Endodermal cell (in vitro differentiated cells): Measurements from ENCODE around the gene CIBAR2. TPM values are rescaled to one million over a fixed set of nuclear protein-coding genes. Genes with fewer than 3 reads are reported as not detected.
"Not testable (repeated sequence)": the region's sequence is repeated elsewhere in the genome, so short reads cannot be mapped to it uniquely, and the experiment has no call there.

Experiments used
- DNase-seq: peaks from one replicate; pipeline ENCODE4 v3.0.0-alpha.2; 2017
- H3K27ac ChIP-seq: 2 replicates; pipeline ENCODE4 v1.5.1; 2013; ENCODE audit warnings: mild to moderate bottlenecking, low read depth, low read length, moderate library complexity
- H3K27me3 ChIP-seq: 2 replicates; pipeline ENCODE4 v1.6.1; 2013; ENCODE audit warnings: mild to moderate bottlenecking, low read length, moderate library complexity; ENCODE audit not compliant: insufficient read depth, control insufficient read depth, poor library complexity, severe bottlenecking
- H3K36me3 ChIP-seq: 2 replicates; pipeline ENCODE4 v1.7.0; 2013; ENCODE audit warnings: mild to moderate bottlenecking, low read length, moderate library complexity; ENCODE audit not compliant: control insufficient read depth, insufficient read depth
- H3K4me1 ChIP-seq: one replicate; pipeline ENCODE4 v1.7.0; 2013; ENCODE audit warnings: low read length; ENCODE audit not compliant: control insufficient read depth, insufficient read depth
- H3K4me3 ChIP-seq: 2 replicates; pipeline ENCODE4 v1.5.1; 2013; ENCODE audit warnings: mild to moderate bottlenecking, low read length, moderate library complexity
- H3K9ac ChIP-seq: 2 replicates; pipeline ENCODE4 v1.6.1; 2013; ENCODE audit warnings: mild to moderate bottlenecking, low read length, moderate library complexity; ENCODE audit not compliant: poor library complexity, severe bottlenecking; ENCODE audit errors: extremely low read depth
- H3K9me3 ChIP-seq: 2 replicates; pipeline ENCODE4 v1.6.1; 2013; ENCODE audit warnings: mild to moderate bottlenecking, low read length, moderate library complexity; ENCODE audit not compliant: control insufficient read depth
- H3K27ac Mint-ChIP-seq: 2 replicates; pipeline ENCODE4 v1.8.0; 2020; ENCODE audit warnings: mixed read lengths
- H3K27me3 Mint-ChIP-seq: 2 replicates; pipeline ENCODE4 v1.8.0; 2021; ENCODE audit warnings: mild to moderate bottlenecking, mixed read lengths; ENCODE audit not compliant: insufficient read depth
- H3K36me3 Mint-ChIP-seq: 2 replicates; pipeline ENCODE4 v1.8.0; 2020; ENCODE audit warnings: low read depth, mixed read lengths
- H3K4me1 Mint-ChIP-seq: 2 replicates; pipeline ENCODE4 v1.8.0; 2020; ENCODE audit warnings: mixed read lengths
- H3K4me3 Mint-ChIP-seq: 2 replicates; pipeline ENCODE4 v1.8.0; 2020; ENCODE audit warnings: mild to moderate bottlenecking, moderate library complexity, mixed read lengths
- H3K9me3 Mint-ChIP-seq: 2 replicates; pipeline ENCODE4 v1.8.0; 2020; ENCODE audit warnings: mild to moderate bottlenecking, mixed read lengths
- WGBS, 2 experiments: methylation state at CpG; one replicate each; pipeline versions ENCODE4 v1.1.5 to v1.1.7; 2013; ENCODE audit warnings: missing lambda C conversion rate in 2 of 2, mixed read lengths in 1 of 2; ENCODE audit not compliant: insufficient coverage in 1 of 2, insufficient read length in 1 of 2; 5-methylcytosine and 5-hydroxymethylcytosine counted together
- total RNA-seq, 2 donors: library from RNA; stranded (reverse); fragmentation: NEBNext Ultra II Directional in 1 of 2; extraction: Animal tissue kit (Norgen Biotek cat#: 25700) in 1 of 2; gene quantifications; 2 replicates in 1 of 2; 3 replicates in 1 of 2; pipeline ENCODE4 v1.2.1, GENCODE V29; 2021
- TF ChIP-seq, protein P1 (sequence below): fragments of 200-600 bp; sonication (generic); conservative IDR thresholded peaks from 2 replicates; pipeline ENCODE4 v1.5.0; 2021; ENCODE audit warnings: antibody characterized with exemption, mild to moderate bottlenecking

CIBAR2 gene
- total RNA-seq, 2 donors from 2014 or later: not detected

DNA sequence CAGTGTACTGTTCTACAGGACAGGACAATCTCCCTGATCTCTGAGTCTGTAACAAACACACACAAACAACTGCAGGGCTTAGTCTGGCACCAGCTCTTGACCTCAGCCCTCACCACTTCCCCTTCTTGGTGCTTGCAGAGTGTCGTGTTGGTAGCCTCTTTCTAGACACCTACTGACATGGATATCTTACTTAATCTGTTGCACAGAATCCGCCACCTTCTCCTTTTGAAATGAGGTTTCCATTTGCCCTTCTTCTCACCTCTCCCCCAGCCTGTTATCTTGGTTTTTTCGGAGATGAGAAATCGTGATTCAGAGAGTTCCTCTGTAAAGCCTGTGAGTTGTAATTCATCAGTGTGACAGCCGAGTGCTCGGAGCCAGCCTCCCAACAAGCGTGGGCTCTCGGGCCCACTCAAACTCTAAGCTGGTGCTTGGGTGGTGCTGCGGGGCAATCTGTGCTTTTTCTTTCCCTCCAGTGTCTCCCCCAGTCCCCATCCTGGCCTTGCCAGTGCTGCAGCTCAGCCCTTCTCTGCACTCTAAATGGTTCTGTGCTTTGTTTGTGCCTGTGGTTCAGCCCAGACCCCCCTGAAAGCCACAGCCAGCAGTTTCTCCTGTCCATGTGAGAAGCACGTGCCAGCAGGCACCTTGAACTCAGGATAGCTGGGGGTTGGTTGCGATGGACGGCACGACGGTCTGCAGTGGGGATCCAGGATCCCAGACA, 56.6 kb downstream of the CIBAR2 start:
- H3K36me3 Mint-ChIP-seq: no peaks in the 10 kb centered on the region
- 86 to 88% methylated on average over 13 to 14 of the region's 14 CpGs for WGBS, 2 experiments
- H3K4me3 Mint-ChIP-seq: no peak overlapping the region
- no peaks in the 10 kb centered on the region for H3K36me3 ChIP-seq
- H3K27me3 Mint-ChIP-seq: no peaks in the 10 kb centered on the region
- no peak for DNase-seq
- no peak overlapping the region for H3K4me3 ChIP-seq
- no peaks in the 10 kb centered on the region for H3K27me3 ChIP-seq
- H3K9me3 Mint-ChIP-seq: no peaks in the 10 kb centered on the region
- TF ChIP-seq, protein P1, sequence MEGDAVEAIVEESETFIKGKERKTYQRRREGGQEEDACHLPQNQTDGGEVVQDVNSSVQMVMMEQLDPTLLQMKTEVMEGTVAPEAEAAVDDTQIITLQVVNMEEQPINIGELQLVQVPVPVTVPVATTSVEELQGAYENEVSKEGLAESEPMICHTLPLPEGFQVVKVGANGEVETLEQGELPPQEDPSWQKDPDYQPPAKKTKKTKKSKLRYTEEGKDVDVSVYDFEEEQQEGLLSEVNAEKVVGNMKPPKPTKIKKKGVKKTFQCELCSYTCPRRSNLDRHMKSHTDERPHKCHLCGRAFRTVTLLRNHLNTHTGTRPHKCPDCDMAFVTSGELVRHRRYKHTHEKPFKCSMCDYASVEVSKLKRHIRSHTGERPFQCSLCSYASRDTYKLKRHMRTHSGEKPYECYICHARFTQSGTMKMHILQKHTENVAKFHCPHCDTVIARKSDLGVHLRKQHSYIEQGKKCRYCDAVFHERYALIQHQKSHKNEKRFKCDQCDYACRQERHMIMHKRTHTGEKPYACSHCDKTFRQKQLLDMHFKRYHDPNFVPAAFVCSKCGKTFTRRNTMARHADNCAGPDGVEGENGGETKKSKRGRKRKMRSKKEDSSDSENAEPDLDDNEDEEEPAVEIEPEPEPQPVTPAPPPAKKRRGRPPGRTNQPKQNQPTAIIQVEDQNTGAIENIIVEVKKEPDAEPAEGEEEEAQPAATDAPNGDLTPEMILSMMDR: no peak
- H3K4me1 Mint-ChIP-seq: peaks cover 13% of the 10 kb centered on the region
- H3K9me3 ChIP-seq: no peaks in the 10 kb centered on the region
- no peak overlapping the region for H3K27ac ChIP-seq
- peaks cover 9% of the 10 kb centered on the region for H3K4me1 ChIP-seq
- H3K27ac Mint-ChIP-seq: peak overlapping the region; percentile 22
- no peak overlapping the region for H3K9ac ChIP-seq

DNA sequence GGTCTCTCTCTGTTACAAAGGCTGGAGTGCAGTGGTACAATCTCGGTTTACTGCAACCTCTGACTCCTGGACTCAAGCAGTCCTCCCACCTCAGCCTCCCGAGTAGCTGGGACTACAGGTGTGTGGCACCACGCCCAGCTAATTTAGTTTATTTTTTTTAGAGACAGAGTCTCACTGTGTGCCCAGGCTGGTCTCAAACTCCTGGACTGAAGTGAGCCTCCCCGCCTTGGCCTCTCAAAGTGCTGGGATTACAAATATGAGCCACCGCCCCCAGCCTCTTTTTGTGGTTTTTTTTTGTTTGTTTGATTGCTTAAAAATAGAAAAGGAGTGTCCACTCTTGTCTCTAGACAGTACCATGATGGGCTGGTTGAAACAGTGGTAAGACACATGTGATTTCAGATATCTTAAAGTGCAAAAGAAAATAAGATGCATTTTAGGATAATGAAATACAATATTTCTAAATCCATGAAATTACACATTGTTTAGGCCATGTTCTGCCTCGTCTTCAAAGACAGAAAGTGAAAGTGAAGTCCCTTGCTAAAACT, 57.3 kb downstream of the CIBAR2 start:
- Mint-ChIP-seq H3K36me3 (no peaks in the 10 kb centered on the region), H3K27ac (no peak overlapping the region), H3K4me3 (no peak overlapping the region), H3K4me1 (peaks cover 16% of the 10 kb centered on the region), H3K9me3 (no peaks in the 10 kb centered on the region), H3K27me3 (no peaks in the 10 kb centered on the region)
- TF ChIP-seq, protein P1: no peak
- Histone ChIP-seq H3K9ac (no peak overlapping the region), H3K4me3 (no peak overlapping the region), H3K4me1 (peaks cover 9% of the 10 kb centered on the region), H3K9me3 (no peaks in the 10 kb centered on the region), H3K36me3 (no peaks in the 10 kb centered on the region), H3K27ac (no peak overlapping the region), H3K27me3 (no peaks in the 10 kb centered on the region)
- WGBS, 2 experiments: 90 to 96% methylated on average over 5 to 6 of the region's 6 CpGs
- DNase-seq: no peak

DNA sequence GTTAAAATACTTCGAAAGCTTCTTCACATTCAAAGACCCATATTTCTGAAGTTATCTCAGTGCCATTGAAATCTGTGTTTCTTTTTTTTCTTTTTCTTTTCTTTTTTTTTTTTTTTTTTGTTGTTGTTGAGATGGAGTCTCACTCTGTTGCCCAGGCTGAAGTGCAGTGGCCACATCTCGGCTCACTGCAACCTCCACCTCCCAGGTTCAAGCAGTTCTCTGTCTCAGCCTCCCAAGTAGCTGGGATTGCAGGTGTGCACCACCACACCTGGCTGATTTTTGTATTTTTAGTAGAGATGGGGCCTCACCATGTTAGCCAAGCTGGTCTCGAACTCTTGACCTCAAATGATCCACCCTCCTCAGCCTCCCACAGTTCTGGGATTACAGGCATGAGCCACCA, 58.0 kb downstream of the CIBAR2 start:
- H3K4me3 Mint-ChIP-seq, H3K36me3 ChIP-seq, H3K4me1 ChIP-seq, H3K36me3 Mint-ChIP-seq, H3K27me3 ChIP-seq, H3K9ac ChIP-seq, H3K4me3 ChIP-seq, H3K9me3 ChIP-seq, DNase-seq, H3K9me3 Mint-ChIP-seq, H3K27ac ChIP-seq, H3K27ac Mint-ChIP-seq, H3K27me3 Mint-ChIP-seq: not testable (repeated sequence)
- peaks cover 16% of the 10 kb centered on the region for H3K4me1 Mint-ChIP-seq
- 75 to 98% methylated on average over 1 to 2 of the region's 3 CpGs for WGBS, 2 experiments
